Sigmoid colon (tissue), 4 donors: ENCODE measurements around the gene PCGF2.

Experiments
- POLR2A ChIP-seq, 2 donors: fragments of 450-650 bp; IDR thresholded peaks; one replicate each; pipeline ENCODE4 v1.6.1; 2016; ENCODE audit warnings: antibody characterized with exemption in 2 of 2, mild to moderate bottlenecking in 2 of 2, moderate library complexity in 2 of 2
- POLR2AphosphoS5 ChIP-seq, 4 donors: sonication (generic); formaldehyde crosslinking; IDR thresholded peaks; one replicate each; pipeline ENCODE4 v1.6.1; 2017; ENCODE audit warnings: antibody characterized with exemption in 4 of 4
- TF ChIP-seq, protein P1 (sequence below), 4 experiments: fragments of 450-650 bp in 3 of 4; fragments of 200-600 bp in 1 of 4; IDR thresholded peaks; one replicate each; pipeline ENCODE4 v1.5.1; 2016 to 2019; ENCODE audit warnings: antibody characterized with exemption in 4 of 4, mild to moderate bottlenecking in 3 of 4, moderate library complexity in 2 of 4

DNA sequence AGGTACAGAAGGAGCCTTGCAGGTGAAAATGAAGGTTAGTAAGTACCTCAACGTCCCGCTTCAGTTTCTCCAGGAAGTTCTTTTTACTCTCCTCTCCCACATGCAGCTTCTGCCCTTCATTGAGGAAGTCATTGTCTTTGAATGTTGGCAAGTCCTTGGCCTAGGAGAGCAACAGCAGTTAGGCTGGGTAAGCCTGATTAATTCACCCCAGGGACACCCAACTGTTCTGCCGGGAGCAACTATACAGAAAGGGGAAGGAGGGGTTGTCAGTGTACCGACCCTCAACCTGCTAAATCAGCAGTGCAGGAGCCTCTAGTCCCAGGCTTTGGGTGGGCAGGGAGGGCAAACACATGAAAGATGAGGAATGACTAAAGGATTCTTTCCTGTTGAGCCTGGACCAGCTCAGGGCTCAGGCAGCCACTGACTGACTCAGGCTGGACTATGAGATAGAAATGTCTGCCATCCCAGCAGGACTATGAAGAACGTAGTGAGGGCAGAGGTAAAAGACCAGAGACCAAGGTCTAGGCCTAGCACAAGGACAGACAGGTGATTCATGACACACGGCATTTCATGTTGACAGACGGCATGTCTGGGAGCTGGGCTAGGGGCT, 29.6 kb upstream of the PCGF2 start:
- TF ChIP-seq POLR2A (IDR thresholded peaks at IDR 0.05), result no peak
- TF ChIP-seq, protein P1, sequence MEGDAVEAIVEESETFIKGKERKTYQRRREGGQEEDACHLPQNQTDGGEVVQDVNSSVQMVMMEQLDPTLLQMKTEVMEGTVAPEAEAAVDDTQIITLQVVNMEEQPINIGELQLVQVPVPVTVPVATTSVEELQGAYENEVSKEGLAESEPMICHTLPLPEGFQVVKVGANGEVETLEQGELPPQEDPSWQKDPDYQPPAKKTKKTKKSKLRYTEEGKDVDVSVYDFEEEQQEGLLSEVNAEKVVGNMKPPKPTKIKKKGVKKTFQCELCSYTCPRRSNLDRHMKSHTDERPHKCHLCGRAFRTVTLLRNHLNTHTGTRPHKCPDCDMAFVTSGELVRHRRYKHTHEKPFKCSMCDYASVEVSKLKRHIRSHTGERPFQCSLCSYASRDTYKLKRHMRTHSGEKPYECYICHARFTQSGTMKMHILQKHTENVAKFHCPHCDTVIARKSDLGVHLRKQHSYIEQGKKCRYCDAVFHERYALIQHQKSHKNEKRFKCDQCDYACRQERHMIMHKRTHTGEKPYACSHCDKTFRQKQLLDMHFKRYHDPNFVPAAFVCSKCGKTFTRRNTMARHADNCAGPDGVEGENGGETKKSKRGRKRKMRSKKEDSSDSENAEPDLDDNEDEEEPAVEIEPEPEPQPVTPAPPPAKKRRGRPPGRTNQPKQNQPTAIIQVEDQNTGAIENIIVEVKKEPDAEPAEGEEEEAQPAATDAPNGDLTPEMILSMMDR (IDR thresholded peaks at IDR 0.05), result no peak
- no peak for TF ChIP-seq POLR2AphosphoS5 (IDR thresholded peaks at IDR 0.05)
